H1 (cell line): Measurements from ENCODE around the gene SYT2. TPM values are rescaled to one million over a fixed set of nuclear protein-coding genes. Genes with fewer than 3 reads are reported as not detected.

ENCODE experiments used
- CTCF ChIA-PET: fragments of 300-600 bp; sonication (Branson Sonifier 250); formaldehyde crosslinking; loops from one replicate; lab custom pipeline; 2021; ENCODE audit not compliant: partially characterized antibody; lab: Charles Lee
- POLR2A ChIA-PET: fragments of 300-600 bp; sonication (Branson Sonifier 250); formaldehyde crosslinking; loops from one replicate; lab custom pipeline; 2021; ENCODE audit warnings: inconsistent platforms; ENCODE audit not compliant: partially characterized antibody; lab: Charles Lee
- DNase-seq, 2 experiments: peaks; one replicate each; pipeline versions ENCODE4 v3.0.0 to v3.0.0-alpha.2; 2010 to 2022; ENCODE audit warnings: low spot score in 2 of 2, low read depth in 1 of 2, mixed read lengths in 1 of 2
- FAIRE-seq: peaks from 2 replicates; lab custom pipeline; 2011; peaks lifted over from hg19 to GRCh38; lab: Jason Lieb, UNC
- H2AFZ ChIP-seq: 2 replicates; pipeline ENCODE4 v1.8.1; 2012; ENCODE audit warnings: low read length, inconsistent platforms
- H2AK5ac ChIP-seq: 2 replicates; pipeline ENCODE4 v1.6.1; 2013; ENCODE audit warnings: low read depth, low read length
- H2BK120ac ChIP-seq: replicated peaks from 2 replicates; pipeline ENCODE3; 2013; ENCODE audit warnings: low read depth, low read length, inconsistent platforms
- H2BK12ac ChIP-seq: 2 replicates; pipeline ENCODE4 v1.6.1; 2013; ENCODE audit warnings: low read depth, low read length
- H2BK15ac ChIP-seq: 2 replicates; pipeline ENCODE4 v1.6.1; 2013; ENCODE audit warnings: low read length
- H2BK20ac ChIP-seq: 2 replicates; pipeline ENCODE4 v1.6.1; 2013; ENCODE audit warnings: low read length
- H2BK5ac ChIP-seq: 2 replicates; pipeline ENCODE4 v1.6.1; 2013; ENCODE audit warnings: low read depth, low read length
- H3K14ac ChIP-seq: 2 replicates; pipeline ENCODE4 v1.6.1; 2013; ENCODE audit warnings: inconsistent platforms; ENCODE audit not compliant: insufficient read length
- H3K18ac ChIP-seq: 2 replicates; pipeline ENCODE4 v1.6.1; 2013; ENCODE audit warnings: low read length; ENCODE audit errors: extremely low read depth
- H3K23ac ChIP-seq: 2 replicates; pipeline ENCODE4 v1.6.1; 2013; ENCODE audit warnings: inconsistent platforms; ENCODE audit not compliant: insufficient read length
- H3K23me2 ChIP-seq: 2 replicates; pipeline ENCODE4 v1.6.1; 2013; ENCODE audit warnings: low read depth, low read length
- H3K27ac ChIP-seq: 2 replicates; pipeline ENCODE4 v1.6.1; 2011; ENCODE audit warnings: low read depth, low read length, inconsistent platforms
- H3K27me3 ChIP-seq, 4 experiments: replicated peaks in 1 of 4; 1 replicate in 1 of 4; 2 replicates in 3 of 4; pipeline versions ENCODE4 v1.6.1 to v1.8.1; 2011 to 2013; ENCODE audit warnings: low read length in 3 of 4, mild to moderate bottlenecking in 3 of 4, inconsistent platforms in 2 of 4, mixed read lengths in 2 of 4, moderate library complexity in 1 of 4; ENCODE audit not compliant: control insufficient read depth in 3 of 4, insufficient read depth in 3 of 4; ENCODE audit errors: extremely low read depth in 1 of 4
- H3K36me3 ChIP-seq, 4 experiments: 2 replicates each; pipeline versions ENCODE4 v1.6.1 to v1.8.1; 2011 to 2013; ENCODE audit warnings: mild to moderate bottlenecking in 4 of 4, low read length in 3 of 4, moderate library complexity in 2 of 4, control low read depth in 1 of 4, inconsistent platforms in 1 of 4; ENCODE audit not compliant: insufficient read depth in 4 of 4, control insufficient read depth in 2 of 4
- H3K4ac ChIP-seq: replicated peaks from 2 replicates; pipeline ENCODE3; 2013; ENCODE audit warnings: low read length, low read depth, mixed read lengths, inconsistent platforms; ENCODE audit not compliant: insufficient read length
- H3K4me1 ChIP-seq, 4 experiments: replicated peaks in 1 of 4; 1 replicate in 1 of 4; 2 replicates in 3 of 4; pipeline versions ENCODE4 v1.6.1 to v1.8.1; 2011 to 2013; ENCODE audit warnings: low read length in 3 of 4, inconsistent platforms in 2 of 4, mixed read lengths in 1 of 4; ENCODE audit not compliant: insufficient read depth in 4 of 4, control insufficient read depth in 3 of 4
- H3K4me2 ChIP-seq, 2 experiments: 2 replicates each; pipeline versions ENCODE4 v1.6.1 to v1.8.1; 2011 to 2013; ENCODE audit warnings: low read depth in 2 of 2, low read length in 2 of 2, control low read depth in 1 of 2, inconsistent platforms in 1 of 2, mild to moderate bottlenecking in 1 of 2; ENCODE audit not compliant: insufficient read depth in 1 of 2
- H3K4me3 ChIP-seq, 4 experiments: fragments of 200-600, 300-600 bp in 1 of 4; sonication (generic), shearing (Covaris generic), sonication (Bioruptor Twin) in 1 of 4; 2 replicates each; pipeline versions ENCODE4 v1.5.1 to v1.8.1; 2011 to 2016; ENCODE audit warnings: low read length in 4 of 4, low read depth in 3 of 4, control low read depth in 2 of 4, inconsistent platforms in 2 of 4, mild to moderate bottlenecking in 2 of 4, mixed read lengths in 1 of 4, moderate library complexity in 1 of 4; ENCODE audit not compliant: insufficient read depth in 2 of 4; ENCODE audit errors: extremely low read depth in 1 of 4
- H3K56ac ChIP-seq: replicated peaks from 2 replicates; pipeline ENCODE3; 2013; ENCODE audit warnings: low read depth, mild to moderate bottlenecking, mixed read lengths, low read length, inconsistent platforms; ENCODE audit not compliant: insufficient read length
- H3K79me1 ChIP-seq: 2 replicates; pipeline ENCODE4 v1.6.1; 2013; ENCODE audit warnings: low read depth, low read length, control low read depth
- H3K79me2 ChIP-seq, 2 experiments: 2 replicates each; pipeline versions ENCODE4 v1.6.1 to v1.8.1; 2012 to 2013; ENCODE audit warnings: low read length in 2 of 2, mild to moderate bottlenecking in 2 of 2, inconsistent platforms in 1 of 2; ENCODE audit not compliant: insufficient read depth in 2 of 2, control insufficient read depth in 1 of 2
- H3K9ac ChIP-seq, 4 experiments: replicated peaks in 1 of 4; 1 replicate in 1 of 4; 2 replicates in 3 of 4; pipeline versions ENCODE4 v1.6.1 to v1.8.1; 2011 to 2013; ENCODE audit warnings: low read depth in 3 of 4, low read length in 3 of 4, control low read depth in 2 of 4, mild to moderate bottlenecking in 2 of 4, moderate library complexity in 2 of 4, inconsistent platforms in 1 of 4; ENCODE audit errors: extremely low read depth in 1 of 4
- H3K9me3 ChIP-seq, 2 experiments: 2 replicates each; pipeline versions ENCODE4 v1.6.1 to v1.8.1; 2012 to 2013; ENCODE audit warnings: mild to moderate bottlenecking in 2 of 2, moderate library complexity in 2 of 2, control low read depth in 1 of 2, inconsistent platforms in 1 of 2, low read depth in 1 of 2, low read length in 1 of 2, mixed read lengths in 1 of 2; ENCODE audit not compliant: insufficient read depth in 2 of 2
- H4K20me1 ChIP-seq, 2 experiments: replicated peaks in 1 of 2; 2 replicates each; pipeline versions ENCODE3 to v1.8.1; 2011 to 2013; ENCODE audit warnings: inconsistent platforms in 2 of 2, low read length in 2 of 2, mild to moderate bottlenecking in 1 of 2; ENCODE audit not compliant: insufficient read depth in 2 of 2, control insufficient read depth in 1 of 2
- H4K5ac ChIP-seq: 2 replicates; pipeline ENCODE4 v1.6.1; 2013; ENCODE audit warnings: low read length, low read depth, mixed read lengths, inconsistent platforms; ENCODE audit not compliant: insufficient read length
- H4K8ac ChIP-seq: 2 replicates; pipeline ENCODE4 v1.8.0; 2013; ENCODE audit warnings: mild to moderate bottlenecking, moderate library complexity, low read length, inconsistent platforms; ENCODE audit not compliant: insufficient read depth; ENCODE audit errors: extremely low read depth
- H4K91ac ChIP-seq: replicated peaks from 2 replicates; pipeline ENCODE3; 2013; ENCODE audit warnings: low read length, mixed read lengths, inconsistent platforms; ENCODE audit not compliant: insufficient read length
- BCL11A ChIP-seq, 2 experiments: IDR thresholded peaks; one replicate each; pipeline ENCODE4 v1.6.1; 2011; ENCODE audit warnings: low read depth in 2 of 2, low read length in 2 of 2, mild to moderate bottlenecking in 2 of 2
- CBX5 ChIP-seq: fragments of 300-800, 300-1000 bp; sonication (generic); IDR thresholded peaks from 2 replicates; pipeline ENCODE4 v1.7.1; 2016; ENCODE audit warnings: antibody characterized with exemption, low read length, low read depth
- E2F6 ChIP-seq: IDR thresholded peaks from 2 replicates; pipeline ENCODE4 v1.6.1; 2012; ENCODE audit warnings: inconsistent platforms
- EP300 ChIP-seq, 2 experiments: IDR thresholded peaks; 1 replicate in 1 of 2; 2 replicates in 1 of 2; pipeline ENCODE4 v1.6.1; 2011 to 2012; ENCODE audit warnings: low read depth in 2 of 2, low read length in 2 of 2, mild to moderate bottlenecking in 2 of 2, borderline replicate concordance in 1 of 2, inconsistent platforms in 1 of 2, moderate library complexity in 1 of 2
- NRF1 ChIP-seq: IDR thresholded peaks from 2 replicates; pipeline ENCODE4 v1.6.1; 2011; ENCODE audit warnings: mild to moderate bottlenecking, low read depth, low read length, improper control_type of control experiment
- SIX5 ChIP-seq: IDR thresholded peaks from 2 replicates; pipeline ENCODE4 v1.6.1; 2011; ENCODE audit warnings: mild to moderate bottlenecking, low read depth, low read length
- SP2 ChIP-seq: IDR thresholded peaks from 2 replicates; pipeline ENCODE4 v1.6.1; 2012; ENCODE audit warnings: mild to moderate bottlenecking, low read length, inconsistent platforms
- SRF ChIP-seq: IDR thresholded peaks from 2 replicates; pipeline ENCODE4 v1.6.1; 2011; ENCODE audit warnings: mild to moderate bottlenecking, low read depth, low read length, moderate library complexity
- YY1 ChIP-seq: IDR thresholded peaks from 2 replicates; pipeline ENCODE4 v1.6.1; 2011; ENCODE audit warnings: low read depth, mild to moderate bottlenecking, low read length
- WGBS, 2 experiments: shearing (Covaris generic) in 1 of 2; methylation state at CpG; one replicate each; pipeline versions ENCODE4 v1.1.6 to v1.1.7; 2013 to 2015; ENCODE audit warnings: low lambda C conversion rate in 2 of 2, mixed read lengths in 2 of 2, inconsistent platforms in 1 of 2, low coverage in 1 of 2, missing lambda C conversion rate in 1 of 2; ENCODE audit not compliant: insufficient replicate concordance in 2 of 2, insufficient coverage in 1 of 2, insufficient read length in 1 of 2; ENCODE audit errors: extremely low coverage in 1 of 2, missing lambda C conversion rate in 1 of 2; 5-methylcytosine and 5-hydroxymethylcytosine counted together
- polyA plus RNA-seq, 7 experiments: library from polyadenylated mRNA; depleted of rRNA in 3 of 7; stranded (reverse) in 5 of 7; unstranded in 2 of 7; fragments of >200 nt in 5 of 7; fragments of 200-250 nt in 2 of 7; gene quantifications; 1 replicate in 5 of 7; 2 replicates in 1 of 7; 4 replicates in 1 of 7; pipeline versions ENCODE4 v1.2.1 to v1.2.3, GENCODE V29; 2011 to 2013; ENCODE audit warnings: missing spikeins in 2 of 7, mixed read lengths in 2 of 7
- total RNA-seq: library from RNA; stranded (reverse); fragmentation: NEBNext Ultra II Directional; extraction: Animal tissue kit (Norgen Biotek cat#: 25700); gene quantifications from 2 replicates; pipeline ENCODE4 v1.2.1, GENCODE V29; 2021

SYT2 gene
- total and polyA plus RNA-seq, 2 of the 8 experiments (the other 6 are each of a cell fraction or from before 2014, with no cell fraction given): 2.8 to 11.0 TPM

GRCh38 chr1:202631076-202631923 is 79.0 kb downstream of the SYT2 start:
- H2BK5ac ChIP-seq: no peak overlapping the region
- no peak overlapping the region for H4K8ac ChIP-seq
- no peak overlapping the region for H2BK120ac ChIP-seq
- H3K27me3 ChIP-seq: no peaks in the 10 kb centered on the region
- DNase-seq (no peak), FAIRE-seq (no peak)
- no peak overlapping the region for H3K14ac ChIP-seq
- no peak for TF ChIP-seq EP300 (IDR thresholded peaks at IDR 0.05; ENCODE audit: borderline replicate concordance in 1 of 2, low read depth in 2 of 2, low read length in 2 of 2)
- TF ChIP-seq E2F6: no peak
- TF ChIP-seq NRF1: no peak
- no peak for TF ChIP-seq SRF
- TF ChIP-seq CBX5: no peak
- no peak for TF ChIP-seq BCL11A (IDR thresholded peaks at IDR 0.05; ENCODE audit: low read depth in 2 of 2, low read length in 2 of 2)
- no peak for TF ChIP-seq YY1
- no peak for TF ChIP-seq SIX5
- TF ChIP-seq SP2: no peak
- no peak overlapping the region for H2BK15ac ChIP-seq
- no peak overlapping the region for H2AK5ac ChIP-seq
- H2BK20ac ChIP-seq: no peak overlapping the region
- no peak overlapping the region for H2AFZ ChIP-seq
- 85% methylated on average over 11 of the region's 11 CpGs; no CpG with 5 or more reads in 1 of the 2 experiments for WGBS, 2 experiments
- no peaks in the 10 kb centered on the region for H3K79me2 ChIP-seq
- H3K18ac ChIP-seq: no peak overlapping the region
- no peak overlapping the region for H4K91ac ChIP-seq
- H3K9me3 ChIP-seq: no peaks in the 10 kb centered on the region
- no peak overlapping the region for H3K9ac ChIP-seq
- no peak overlapping the region for H3K56ac ChIP-seq
- H3K23me2 ChIP-seq: no peaks in the 10 kb centered on the region
- no peak overlapping the region for H3K4ac ChIP-seq
- no peak overlapping the region; a peak in 1 of 4 replicates for H3K4me2 ChIP-seq
- no peak overlapping the region for H2BK12ac ChIP-seq
- H3K36me3 ChIP-seq: no peaks in the 10 kb centered on the region
- no peak overlapping the region for H3K27ac ChIP-seq
- H3K79me1 ChIP-seq: no peaks in the 10 kb centered on the region
- ChIA-PET CTCF (interaction anchor here (0.9 to 2.6 kb wide), 10 partner anchors 10 to 130 kb away, joined by 3 to 14 read pairs (median 4); no protein-coding TSS in a partner anchor), POLR2A (interaction anchor here (0.6 kb wide), 1 partner anchor 60 kb away, joined by 3 read pairs; no protein-coding TSS in a partner anchor)
- H3K4me1 ChIP-seq: peaks cover 0 to 6% (median 4%) of the 10 kb centered on the region in 4 experiments; a peak in 5 of 7 replicates
- H4K5ac ChIP-seq: no peak overlapping the region
- no peak overlapping the region for H3K23ac ChIP-seq
- H3K4me3 ChIP-seq: no peak overlapping the region
- H4K20me1 ChIP-seq: no peaks in the 10 kb centered on the region
